GM12878 (cell line): ENCODE results near the gene IRAK4.

Experiments
- CBX5 ChIP-seq: sonication (generic); IDR thresholded peaks from 2 replicates; pipeline ENCODE4 v1.6.1; 2016; ENCODE audit warnings: low read depth, moderate library complexity, mild to moderate bottlenecking, inconsistent platforms
- EP300 ChIP-seq, 2 experiments: fragments of 150-350 bp in 1 of 2; IDR thresholded peaks; 2 replicates each; pipeline ENCODE4 v1.6.1; 2011 to 2012; ENCODE audit warnings: low read depth in 2 of 2, low read length in 2 of 2, borderline replicate concordance in 1 of 2, improper control_type of control experiment in 1 of 2, inconsistent platforms in 1 of 2; ENCODE audit not compliant: control insufficient read depth in 1 of 2
- EZH2 ChIP-seq: IDR thresholded peaks from 2 replicates; pipeline ENCODE4 v1.6.1; 2012; ENCODE audit warnings: low read depth, mild to moderate bottlenecking, control low read depth, inconsistent platforms, low read length, borderline replicate concordance; ENCODE audit not compliant: control insufficient read depth
- KLF5 ChIP-seq: fragments of 450-650 bp; IDR thresholded peaks from 2 replicates; pipeline ENCODE4 v1.6.1; 2014; ENCODE audit warnings: mild to moderate bottlenecking; ENCODE audit not compliant: partially characterized antibody
- PAX8 ChIP-seq: fragments of 450-650 bp; IDR thresholded peaks from 2 replicates; pipeline ENCODE4 v1.6.1; 2017; ENCODE audit warnings: mild to moderate bottlenecking, moderate library complexity
- PML ChIP-seq: IDR thresholded peaks from 2 replicates; pipeline ENCODE4 v1.6.1; 2012; ENCODE audit warnings: low read length, inconsistent platforms
- POLR2A ChIP-seq: IDR thresholded peaks from 2 replicates; pipeline ENCODE4 v1.6.1; 2011; ENCODE audit warnings: low read depth, mild to moderate bottlenecking, low read length
- POLR2AphosphoS5 ChIP-seq: IDR thresholded peaks from 2 replicates; pipeline ENCODE4 v1.6.1; 2011; ENCODE audit warnings: mild to moderate bottlenecking, low read length, inconsistent platforms
- TF ChIP-seq, protein P1 (sequence below), 3 experiments: IDR thresholded peaks in 2 of 3; conservative IDR thresholded peaks in 1 of 3; 2 replicates each; pipeline ENCODE4 v1.5.1; 2011; ENCODE audit warnings: low read depth in 3 of 3, low read length in 3 of 3, mild to moderate bottlenecking in 3 of 3, control low read depth in 2 of 3, moderate library complexity in 2 of 3, inconsistent platforms in 1 of 3, mixed read lengths in 1 of 3; ENCODE audit not compliant: control insufficient read depth in 2 of 3, insufficient read depth in 1 of 3; ENCODE audit errors: extremely low read depth in 1 of 3

DNA sequence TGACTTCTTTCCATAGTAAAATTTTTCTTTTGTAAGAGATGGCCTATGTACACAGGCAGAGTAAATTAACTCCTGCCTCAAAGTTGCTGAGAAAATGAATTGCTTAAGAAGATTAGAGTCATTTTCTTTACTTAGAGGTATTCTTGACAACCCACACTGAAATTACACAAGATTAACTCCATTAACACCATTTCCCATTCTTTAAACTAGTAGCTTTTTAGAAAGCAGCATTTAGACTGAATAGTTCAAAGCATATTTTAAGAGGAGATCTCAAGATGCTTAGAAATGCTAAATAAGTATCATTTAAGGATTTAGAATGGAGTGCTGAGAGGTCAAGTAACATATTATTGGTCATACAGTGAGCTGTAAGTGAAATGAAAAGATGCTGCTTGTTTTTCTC lies 35.6 kb upstream of the IRAK4 start:
- TF ChIP-seq, protein P1, sequence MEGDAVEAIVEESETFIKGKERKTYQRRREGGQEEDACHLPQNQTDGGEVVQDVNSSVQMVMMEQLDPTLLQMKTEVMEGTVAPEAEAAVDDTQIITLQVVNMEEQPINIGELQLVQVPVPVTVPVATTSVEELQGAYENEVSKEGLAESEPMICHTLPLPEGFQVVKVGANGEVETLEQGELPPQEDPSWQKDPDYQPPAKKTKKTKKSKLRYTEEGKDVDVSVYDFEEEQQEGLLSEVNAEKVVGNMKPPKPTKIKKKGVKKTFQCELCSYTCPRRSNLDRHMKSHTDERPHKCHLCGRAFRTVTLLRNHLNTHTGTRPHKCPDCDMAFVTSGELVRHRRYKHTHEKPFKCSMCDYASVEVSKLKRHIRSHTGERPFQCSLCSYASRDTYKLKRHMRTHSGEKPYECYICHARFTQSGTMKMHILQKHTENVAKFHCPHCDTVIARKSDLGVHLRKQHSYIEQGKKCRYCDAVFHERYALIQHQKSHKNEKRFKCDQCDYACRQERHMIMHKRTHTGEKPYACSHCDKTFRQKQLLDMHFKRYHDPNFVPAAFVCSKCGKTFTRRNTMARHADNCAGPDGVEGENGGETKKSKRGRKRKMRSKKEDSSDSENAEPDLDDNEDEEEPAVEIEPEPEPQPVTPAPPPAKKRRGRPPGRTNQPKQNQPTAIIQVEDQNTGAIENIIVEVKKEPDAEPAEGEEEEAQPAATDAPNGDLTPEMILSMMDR (IDR thresholded peaks at IDR 0.05 in 2 of 3, conservative IDR thresholded peaks at IDR 0.05 in 1 of 3; ENCODE audit: control insufficient read depth in 2 of 3, extremely low read depth in 1 of 3, insufficient read depth in 1 of 3, low read depth in 3 of 3, low read length in 3 of 3): no peak
- TF ChIP-seq PML (no peak), CBX5 (no peak), POLR2A (no peak), EP300 (IDR thresholded peaks at IDR 0.05; ENCODE audit: borderline replicate concordance in 1 of 2, control insufficient read depth in 1 of 2, low read depth in 2 of 2, low read length in 2 of 2) (no peak), POLR2AphosphoS5 (no peak), PAX8 (no peak), KLF5 (no peak), EZH2 (no peak)
